ENCODE measurements around the gene PTH1R.

DNA sequence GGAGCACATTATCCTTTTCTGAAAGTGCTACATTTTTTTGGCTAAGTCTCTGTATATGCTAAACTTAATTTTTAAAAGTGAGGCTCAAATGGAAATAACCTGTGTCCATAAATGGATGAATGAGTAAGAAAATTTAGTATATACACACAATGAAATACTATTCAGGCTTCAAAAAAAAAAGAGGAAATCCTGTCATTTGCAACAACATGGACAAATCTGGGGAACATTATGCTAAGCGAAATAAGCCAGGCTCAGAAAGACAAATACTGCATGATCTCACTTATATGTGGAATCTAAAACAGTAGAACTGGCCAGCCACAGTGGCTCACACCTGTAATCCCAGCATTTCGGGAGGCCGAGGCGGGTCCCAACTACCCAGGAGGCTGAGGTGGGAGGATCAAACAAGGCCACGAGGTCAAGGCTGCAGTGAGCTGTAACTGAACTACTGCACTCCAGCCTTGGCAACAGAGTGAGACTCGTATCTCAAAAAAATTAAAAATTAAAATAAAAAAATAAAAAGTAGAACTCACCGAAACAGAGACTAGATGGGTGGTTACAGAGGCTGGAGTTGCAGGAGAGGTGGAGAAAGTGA lies 73.2 kb downstream of the PTH1R start:
- TF ChIP-seq, protein P1, sequence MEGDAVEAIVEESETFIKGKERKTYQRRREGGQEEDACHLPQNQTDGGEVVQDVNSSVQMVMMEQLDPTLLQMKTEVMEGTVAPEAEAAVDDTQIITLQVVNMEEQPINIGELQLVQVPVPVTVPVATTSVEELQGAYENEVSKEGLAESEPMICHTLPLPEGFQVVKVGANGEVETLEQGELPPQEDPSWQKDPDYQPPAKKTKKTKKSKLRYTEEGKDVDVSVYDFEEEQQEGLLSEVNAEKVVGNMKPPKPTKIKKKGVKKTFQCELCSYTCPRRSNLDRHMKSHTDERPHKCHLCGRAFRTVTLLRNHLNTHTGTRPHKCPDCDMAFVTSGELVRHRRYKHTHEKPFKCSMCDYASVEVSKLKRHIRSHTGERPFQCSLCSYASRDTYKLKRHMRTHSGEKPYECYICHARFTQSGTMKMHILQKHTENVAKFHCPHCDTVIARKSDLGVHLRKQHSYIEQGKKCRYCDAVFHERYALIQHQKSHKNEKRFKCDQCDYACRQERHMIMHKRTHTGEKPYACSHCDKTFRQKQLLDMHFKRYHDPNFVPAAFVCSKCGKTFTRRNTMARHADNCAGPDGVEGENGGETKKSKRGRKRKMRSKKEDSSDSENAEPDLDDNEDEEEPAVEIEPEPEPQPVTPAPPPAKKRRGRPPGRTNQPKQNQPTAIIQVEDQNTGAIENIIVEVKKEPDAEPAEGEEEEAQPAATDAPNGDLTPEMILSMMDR (IDR thresholded peaks at IDR 0.05) = no peak
- TF ChIP-seq POLR2AphosphoS5 (IDR thresholded peaks at IDR 0.05; ENCODE audit: insufficient read depth in 1 of 2, low read depth in 1 of 2) (no peak), POLR2A (IDR thresholded peaks at IDR 0.05) (no peak)

Data from vagina (tissue), 2 donors.